GM23338 (cell line): ENCODE data around the gene TLR9. TPM values are rescaled to one million over a fixed set of nuclear protein-coding genes. Genes with fewer than 3 reads are reported as not detected.

Experiments used
- ATAC-seq: fragments of 200-7000 bp; cut with Tn5 transposase; 3 replicates; pipeline ENCODE4 v1.9.1; 2020
- DNase-seq: peaks from one replicate; pipeline ENCODE4 v3.0.0-alpha.2; 2015; ENCODE audit warnings: low spot score
- H2AFZ ChIP-seq: fragments of 200-600 bp; sonication (generic); 2 replicates; pipeline ENCODE4 v1.8.0; 2016; ENCODE audit warnings: antibody characterized with exemption, mild to moderate bottlenecking, moderate library complexity
- H3F3A ChIP-seq: fragments of 200-600 bp; sonication (generic); replicated peaks from 2 replicates; pipeline ENCODE4 v1.8.0; 2017; ENCODE audit warnings: antibody characterized with exemption, mixed run types, low read depth
- H3K27ac ChIP-seq: fragments of 200-600 bp; sonication (generic); 2 replicates; pipeline ENCODE4 v1.6.1; 2016; ENCODE audit warnings: low read depth
- H3K27me3 ChIP-seq: fragments of 200-600 bp; sonication (generic); 2 replicates; pipeline ENCODE4 v1.8.0; 2016; ENCODE audit warnings: mild to moderate bottlenecking, mixed run types, moderate library complexity; ENCODE audit not compliant: insufficient read depth
- H3K36me3 ChIP-seq: fragments of 200-600 bp; sonication (generic); 2 replicates; pipeline ENCODE4 v1.8.0; 2016; ENCODE audit warnings: mild to moderate bottlenecking; ENCODE audit not compliant: insufficient read depth
- H3K4me1 ChIP-seq: fragments of 200-600 bp; sonication (generic); 2 replicates; pipeline ENCODE4 v1.8.0; 2016; ENCODE audit warnings: mild to moderate bottlenecking, moderate library complexity; ENCODE audit not compliant: insufficient read depth
- H3K4me2 ChIP-seq: fragments of 200-600 bp; sonication (generic); 2 replicates; pipeline ENCODE4 v1.7.1; 2017; ENCODE audit warnings: mixed run types
- H3K4me3 ChIP-seq: fragments of 200-600 bp; sonication (generic); 2 replicates; pipeline ENCODE4 v1.6.1; 2016; ENCODE audit warnings: mixed run types
- H3K79me2 ChIP-seq: fragments of 200-600 bp; sonication (generic); replicated peaks from 2 replicates; pipeline ENCODE4 v1.8.0; 2017; ENCODE audit warnings: mild to moderate bottlenecking; ENCODE audit not compliant: insufficient read depth
- H3K9me2 ChIP-seq: fragments of 200-600 bp; sonication (generic); 2 replicates; pipeline ENCODE4 v1.8.0; 2017; ENCODE audit not compliant: insufficient read depth
- H4K20me1 ChIP-seq: fragments of 200-600 bp; sonication (generic); replicated peaks from 2 replicates; pipeline ENCODE4 v1.8.0; 2017; ENCODE audit warnings: mild to moderate bottlenecking; ENCODE audit not compliant: insufficient read depth
- H3K27ac Mint-ChIP-seq: 2 replicates; pipeline ENCODE4 v1.8.0; 2020; ENCODE audit warnings: inconsistent platforms, mild to moderate bottlenecking, moderate library complexity, mixed read lengths
- H3K27me3 Mint-ChIP-seq: 3 replicates; pipeline ENCODE4 v1.8.0; 2022; ENCODE audit warnings: low read depth, mild to moderate bottlenecking, moderate library complexity, mixed read lengths, inconsistent platforms; ENCODE audit not compliant: insufficient read depth, poor library complexity
- H3K36me3 Mint-ChIP-seq: 3 replicates; pipeline ENCODE4 v1.8.0; 2021; ENCODE audit warnings: low read depth, mild to moderate bottlenecking, inconsistent platforms, moderate library complexity, mixed read lengths
- H3K4me1 Mint-ChIP-seq: 3 replicates; pipeline ENCODE4 v1.8.0; 2020; ENCODE audit warnings: mild to moderate bottlenecking, inconsistent platforms, mixed read lengths
- H3K4me3 Mint-ChIP-seq: 3 replicates; pipeline ENCODE4 v1.8.0; 2021; ENCODE audit warnings: moderate library complexity, mild to moderate bottlenecking, inconsistent platforms, mixed read lengths
- H3K9me3 Mint-ChIP-seq: 3 replicates; pipeline ENCODE4 v1.8.0; 2020; ENCODE audit warnings: moderate library complexity, mild to moderate bottlenecking, inconsistent platforms, mixed read lengths
- CTCF ChIP-seq, 2 experiments: fragments of 200-600 bp in 1 of 2; sonication (generic) in 1 of 2; conservative IDR thresholded peaks; 2 replicates each; pipeline versions ENCODE4 v1.5.1 to v1.6.1; 2016 to 2017; ENCODE audit warnings: antibody characterized with exemption in 2 of 2, low read depth in 2 of 2, mild to moderate bottlenecking in 2 of 2, moderate library complexity in 1 of 2
- ETS1 ChIP-seq: IDR thresholded peaks from 2 replicates; pipeline ENCODE4 v1.6.1; 2016; ENCODE audit warnings: antibody characterized with exemption
- EZH2 ChIP-seq: fragments of 200-600 bp; sonication (generic); IDR thresholded peaks from one replicate; pipeline ENCODE4 v1.8.0; 2017; ENCODE audit warnings: antibody characterized with exemption, mild to moderate bottlenecking, low read depth; ENCODE audit not compliant: unreplicated experiment
- EZH2phosphoT487 ChIP-seq: fragments of 200-600 bp; sonication (generic); IDR thresholded peaks from one replicate; pipeline ENCODE4 v1.8.1; 2018; ENCODE audit warnings: antibody characterized with exemption; ENCODE audit not compliant: unreplicated experiment
- NANOG ChIP-seq: IDR thresholded peaks from 2 replicates; pipeline ENCODE4 v1.6.1; 2016; ENCODE audit warnings: antibody characterized with exemption, borderline replicate concordance
- POLR2AphosphoS5 ChIP-seq: IDR thresholded peaks from 2 replicates; pipeline ENCODE4 v1.6.1; 2016; ENCODE audit warnings: antibody characterized with exemption, low read depth
- STAT1 ChIP-seq: IDR thresholded peaks from one replicate; pipeline ENCODE4 v1.6.1; 2016; ENCODE audit warnings: antibody characterized with exemption; ENCODE audit not compliant: unreplicated experiment
- ZNF331 ChIP-seq: fragments of 250-450 bp; sonication (Bioruptor Pico); IDR thresholded peaks from 2 replicates; pipeline ENCODE4 v1.5.0; 2020; ENCODE audit warnings: low read depth, mild to moderate bottlenecking, moderate library complexity
- ZNF462 ChIP-seq: fragments of 250-450 bp; sonication (Bioruptor Pico); IDR thresholded peaks from 2 replicates; pipeline ENCODE4 v1.5.0; 2020; ENCODE audit warnings: mild to moderate bottlenecking, moderate library complexity
- polyA plus RNA-seq: library from polyadenylated mRNA; unstranded; fragments of >200 nt; fragmentation: Nextera tagmentation; extraction: Ambion mirVana; gene quantifications from 2 replicates; pipeline ENCODE4 v1.2.1, GENCODE V29; 2016
- total RNA-seq: library from RNA; depleted of rRNA; stranded (reverse); fragments of >200 nt; shearing (Covaris generic); gene quantifications from 2 replicates; pipeline ENCODE4 v1.2.3, GENCODE V29; 2014

The TLR9 gene
- total and polyA plus RNA-seq, 2 experiments from 2014 or later: not detected

- no peak for TF ChIP-seq ZNF462
- no peak for TF ChIP-seq POLR2AphosphoS5
- no peak for TF ChIP-seq ETS1
- no peak for TF ChIP-seq STAT1
- TF ChIP-seq EZH2phosphoT487: no peak
- TF ChIP-seq ZNF331 (CRISPR knock-in tag): no peak
These were observed 39.6 kb downstream of the TLR9 start (continued) for GRCh38 chr3:52185837-52186236.

GRCh38 chr3:52185311-52185710 is 40.1 kb downstream of the TLR9 start:
- no peak overlapping the region for H3K27ac Mint-ChIP-seq
- no peak overlapping the region for H2AFZ ChIP-seq
- DNase-seq (no peak), ATAC-seq (no peak)
- H3K27me3 ChIP-seq: no peaks in the 10 kb centered on the region
- H4K20me1 ChIP-seq: no peaks in the 10 kb centered on the region
- no peaks in the 10 kb centered on the region for H3K36me3 Mint-ChIP-seq
- H3K36me3 ChIP-seq: no peaks in the 10 kb centered on the region
- H3K4me3 ChIP-seq: no peak overlapping the region
- H3K4me2 ChIP-seq: no peak overlapping the region
- H3K4me3 Mint-ChIP-seq: no peak overlapping the region
- H3K27ac ChIP-seq: no peak overlapping the region
- H3K9me2 ChIP-seq: no peaks in the 10 kb centered on the region
- peaks cover 5% of the 10 kb centered on the region; the same call in 2 of the 3 replicates for H3K4me1 Mint-ChIP-seq
- H3K4me1 ChIP-seq: no peaks in the 10 kb centered on the region
- H3K27me3 Mint-ChIP-seq: peaks cover 9% of the 10 kb centered on the region
- H3K79me2 ChIP-seq: no peaks in the 10 kb centered on the region
- H3K9me3 Mint-ChIP-seq: no peaks in the 10 kb centered on the region
- H3F3A ChIP-seq: 0 out of 2 replicates have a peak, but pooled peaks cover 4% of the 10 kb centered on the region
- TF ChIP-seq POLR2AphosphoS5 (no peak), EZH2 (no peak), STAT1 (no peak), ETS1 (no peak), CTCF (conservative IDR thresholded peaks at IDR 0.05; ENCODE audit: low read depth in 2 of 2) (no peak), EZH2phosphoT487 (no peak), NANOG (no peak)
